ENCODE results near the gene RXRB. TPM values are rescaled to one million over a fixed set of nuclear protein-coding genes. Genes with fewer than 3 reads are reported as not detected.
A peak's percentile ranks its signal among the peaks of the same experiment; 100 is the strongest.

RXRB gene
- polyA plus RNA-seq, 1 of the 3 experiments (the other 2 are of a cell fraction), result 45.8 TPM

DNA sequence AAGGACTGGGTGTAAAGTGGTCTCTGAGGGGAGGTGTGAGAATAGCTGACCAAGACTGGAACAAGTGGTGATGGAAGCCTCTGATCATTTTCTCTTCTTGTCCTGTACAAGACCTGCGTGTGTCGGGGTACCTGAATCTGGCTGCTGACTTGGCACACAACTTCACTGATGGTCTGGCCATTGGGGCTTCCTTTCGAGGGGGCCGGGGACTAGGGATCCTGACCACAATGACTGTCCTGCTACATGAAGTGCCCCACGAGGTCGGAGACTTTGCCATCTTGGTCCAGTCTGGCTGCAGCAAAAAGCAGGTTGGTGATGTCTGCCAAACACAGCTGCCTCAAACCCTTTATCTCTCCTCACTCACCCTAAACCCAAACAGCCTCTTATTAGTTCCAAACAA lies 2.3 kb upstream of the RXRB start:
- peak overlapping the region; percentile 97; the same call in 1 of the 2 replicates for H3K4me2 ChIP-seq
- peaks cover 64% of the 10 kb centered on the region for H3K79me2 ChIP-seq (ENCODE audit: insufficient read depth)
- H3F3A ChIP-seq (replicated peaks; ENCODE audit: insufficient read depth), result peaks cover 18% of the 10 kb centered on the region
- H4K20me1 ChIP-seq (ENCODE audit: insufficient read depth), result peaks cover 19% of the 10 kb centered on the region; the same call in 1 of the 2 replicates
- ChIA-PET CTCF (interaction anchor here (0.5 kb wide), 1 partner anchor 41 kb away, joined by 3 read pairs; no protein-coding TSS in a partner anchor), POLR2A (no interaction called here)
- no peak overlapping the region for H3K4me3 ChIP-seq (ENCODE audit: low read depth in 2 of 2, low read length in 1 of 2)
- no peak overlapping the region for H3K27ac ChIP-seq (ENCODE audit: low read depth in 2 of 2, low read length in 1 of 2)
- TF ChIP-seq EZH2phosphoT487 (IDR thresholded peaks at IDR 0.05; ENCODE audit: borderline replicate concordance, low read depth), result no peak
- TF ChIP-seq RFX5 (IDR thresholded peaks at IDR 0.05; ENCODE audit: low read length), result no peak
- no peak for TF ChIP-seq SMC3 (IDR thresholded peaks at IDR 0.05; ENCODE audit: low read depth, low read length)
- no peak for TF ChIP-seq YY1 (IDR thresholded peaks at IDR 0.05; ENCODE audit: low read depth)
- TF ChIP-seq CTCF (IDR thresholded peaks at IDR 0.05), result no peak
- TF ChIP-seq, protein P1, sequence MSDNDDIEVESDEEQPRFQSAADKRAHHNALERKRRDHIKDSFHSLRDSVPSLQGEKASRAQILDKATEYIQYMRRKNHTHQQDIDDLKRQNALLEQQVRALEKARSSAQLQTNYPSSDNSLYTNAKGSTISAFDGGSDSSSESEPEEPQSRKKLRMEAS (IDR thresholded peaks at IDR 0.05; ENCODE audit: low read depth), result no peak
- no peak for TF ChIP-seq NFIC (IDR thresholded peaks at IDR 0.05; ENCODE audit: borderline replicate concordance)
- TF ChIP-seq JUND (IDR thresholded peaks at IDR 0.05), result no peak
- H3K36me3 ChIP-seq (replicated peaks in 1 of 2; ENCODE audit: control insufficient read depth in 1 of 2, insufficient read depth in 2 of 2, low read length in 1 of 2), result peaks cover 17 to 22% of the 10 kb centered on the region in 2 experiments
- H2AFZ ChIP-seq (ENCODE audit: low read depth), result no peak overlapping the region
- H3K9me3 ChIP-seq, result no peaks in the 10 kb centered on the region
- 38% methylated on average over 3 of the region's 6 CpGs for WGBS (ENCODE audit: low lambda C conversion rate)
- peaks cover 28 to 51% of the 10 kb centered on the region in 2 experiments; a peak in 3 of 4 replicates for H3K4me1 ChIP-seq (ENCODE audit: control insufficient read depth in 1 of 2, insufficient read depth in 2 of 2, low read depth in 1 of 2, low read length in 1 of 2)
- no peaks in the 10 kb centered on the region for H3K9me2 ChIP-seq
- no peaks in the 10 kb centered on the region for H3K27me3 ChIP-seq (ENCODE audit: insufficient read depth)
- no peak overlapping the region for H3K9ac ChIP-seq
- no peak for DNase-seq

GRCh38 chr6:33201935-33202334 lies 1.5 kb upstream of the RXRB start:
- Histone ChIP-seq H2AFZ (ENCODE audit: low read depth) (no peak overlapping the region), H3K9me2 (no peaks in the 10 kb centered on the region), H3K27me3 (ENCODE audit: insufficient read depth) (no peaks in the 10 kb centered on the region), H3K79me2 (ENCODE audit: insufficient read depth) (peaks cover 64% of the 10 kb centered on the region), H3K36me3 (replicated peaks in 1 of 2; ENCODE audit: control insufficient read depth in 1 of 2, insufficient read depth in 2 of 2, low read length in 1 of 2) (peaks cover 21 to 30% of the 10 kb centered on the region in 2 experiments), H3K9ac (peak overlapping the region; percentile 96), H3K4me2 (peak overlapping the region; percentile 97), H3K4me1 (ENCODE audit: control insufficient read depth in 1 of 2, insufficient read depth in 2 of 2, low read depth in 1 of 2, low read length in 1 of 2) (peaks cover 28 to 45% of the 10 kb centered on the region in 2 experiments; a peak in 3 of 4 replicates), H3K27ac (ENCODE audit: low read depth in 2 of 2, low read length in 1 of 2) (no peak overlapping the region), H4K20me1 (ENCODE audit: insufficient read depth) (peaks cover 25% of the 10 kb centered on the region), H3K4me3 (ENCODE audit: low read depth in 2 of 2, low read length in 1 of 2) (peak overlapping the region; percentile 82 to 97; a peak in 3 of 4 replicates), H3K9me3 (no peaks in the 10 kb centered on the region), H3F3A (replicated peaks; ENCODE audit: insufficient read depth) (peaks cover 22% of the 10 kb centered on the region)
- ChIA-PET CTCF (no interaction called here), POLR2A (no interaction called here)
- DNase-seq, result no peak
- WGBS (ENCODE audit: low lambda C conversion rate), result 84% methylated on average over 6 of the region's 6 CpGs
- TF ChIP-seq REST (IDR thresholded peaks at IDR 0.05; ENCODE audit: low read depth, low read length), result no peak
- TF ChIP-seq FOXJ3 (CRISPR knock-in tag; IDR thresholded peaks at IDR 0.05), result no peak
- no peak for TF ChIP-seq RXRA (IDR thresholded peaks at IDR 0.05; ENCODE audit: borderline replicate concordance, low read depth)
- no peak for TF ChIP-seq MXI1 (IDR thresholded peaks at IDR 0.05; ENCODE audit: low read depth, low read length)
- no peak for TF ChIP-seq MEF2A (IDR thresholded peaks at IDR 0.05; ENCODE audit: borderline replicate concordance, low read depth)
- no peak for TF ChIP-seq NRF1 (IDR thresholded peaks at IDR 0.05; ENCODE audit: low read depth, low read length)
- TF ChIP-seq SMC3 (IDR thresholded peaks at IDR 0.05; ENCODE audit: low read depth, low read length), result no peak
- no peak for TF ChIP-seq POLR2AphosphoS5 (IDR thresholded peaks at IDR 0.05; ENCODE audit: low read depth, low read length)
- TF ChIP-seq CTCF (IDR thresholded peaks at IDR 0.05), result no peak
- no peak for TF ChIP-seq USF1 (IDR thresholded peaks at IDR 0.05; ENCODE audit: borderline replicate concordance, low read depth)
- no peak for TF ChIP-seq TEAD4 (IDR thresholded peaks at IDR 0.05; ENCODE audit: borderline replicate concordance, insufficient read depth)
- no peak for TF ChIP-seq EP300 (IDR thresholded peaks at IDR 0.05; ENCODE audit: borderline replicate concordance in 1 of 2, low read depth in 1 of 2, low read length in 1 of 2)
- no peak for TF ChIP-seq TAF1 (IDR thresholded peaks at IDR 0.05; ENCODE audit: borderline replicate concordance, low read depth, low read length)
- TF ChIP-seq GATA2 (CRISPR knock-in tag; IDR thresholded peaks at IDR 0.05), result no peak

All from SK-N-SH (cell line).